Measurements from ENCODE around the gene TADA2B. TPM values are rescaled to one million over a fixed set of nuclear protein-coding genes. Genes with fewer than 3 reads are reported as not detected.

The TADA2B gene
- total RNA-seq, 2 donors from 2014 or later = 24.0 to 27.2 TPM

GRCh38 chr4:7037425-7037824, 5.7 kb upstream of the TADA2B start:
- no peak overlapping the region for H3K9ac ChIP-seq (ENCODE audit: low read depth in 2 of 2, low read length in 2 of 2)
- intact Hi-C loops (cut with DNase I) = no loop called here
- H3K4me1 ChIP-seq = peaks cover 10% of the 10 kb centered on the region
- no peak for DNase-seq
- no peak overlapping the region for H3K4me3 ChIP-seq
- no peak overlapping the region for H3K27ac ChIP-seq
- H3K36me3 ChIP-seq = no peaks in the 10 kb centered on the region
- TF ChIP-seq CTCF (IDR thresholded peaks at IDR 0.05) = no peak
- no peaks in the 10 kb centered on the region for H3K27me3 ChIP-seq
- H3K9me3 ChIP-seq = no peaks in the 10 kb centered on the region

- Histone ChIP-seq H3K9me3 (no peaks in the 10 kb centered on the region), H3K4me1 (peaks cover 24% of the 10 kb centered on the region), H3K36me3 (no peaks in the 10 kb centered on the region), H3K9ac (ENCODE audit: low read depth in 2 of 2, low read length in 2 of 2) (no peak overlapping the region), H3K27me3 (no peaks in the 10 kb centered on the region), H3K4me3 (no peak overlapping the region), H3K27ac (no peak overlapping the region)
- DNase-seq = no peak
- intact Hi-C loops (cut with DNase I) = no loop called here
- TF ChIP-seq CTCF (IDR thresholded peaks at IDR 0.05) = no peak
These were observed 2.4 kb upstream of the TADA2B start for GRCh38 chr4:7040765-7041164.

GRCh38 chr4:7041246-7041645, 1.9 kb upstream of the TADA2B start:
- Histone ChIP-seq H3K9me3 (no peaks in the 10 kb centered on the region), H3K27ac (no peak overlapping the region), H3K4me1 (peaks cover 24% of the 10 kb centered on the region), H3K4me3 (no peak overlapping the region), H3K27me3 (no peaks in the 10 kb centered on the region), H3K36me3 (no peaks in the 10 kb centered on the region), H3K9ac (ENCODE audit: low read depth in 2 of 2, low read length in 2 of 2) (peak overlapping the region in 1 of 2 donors; percentile 58)
- no peak for DNase-seq
- TF ChIP-seq CTCF (IDR thresholded peaks at IDR 0.05) = no peak
- intact Hi-C loops (cut with DNase I) = no loop called here

- Histone ChIP-seq H3K36me3 (no peaks in the 10 kb centered on the region), H3K9me3 (no peaks in the 10 kb centered on the region), H3K9ac (ENCODE audit: low read depth in 2 of 2, low read length in 2 of 2) (peak overlapping the region; percentile 58 to 74), H3K4me3 (peak overlapping the region; percentile 67), H3K27me3 (no peaks in the 10 kb centered on the region), H3K4me1 (peaks cover 24% of the 10 kb centered on the region), H3K27ac (peak overlapping the region; percentile 62)
- peak; percentile 55 for DNase-seq
- intact Hi-C loops (cut with DNase I) = no loop called here
- TF ChIP-seq CTCF (IDR thresholded peaks at IDR 0.05) = no peak
These were observed 1.2 kb upstream of the TADA2B start for GRCh38 chr4:7041801-7042502.

- Histone ChIP-seq H3K9me3 (no peaks in the 10 kb centered on the region), H3K4me1 (peaks cover 24% of the 10 kb centered on the region), H3K36me3 (no peaks in the 10 kb centered on the region), H3K9ac (ENCODE audit: low read depth in 2 of 2, low read length in 2 of 2) (peak overlapping the region; percentile 58 to 74), H3K27me3 (no peaks in the 10 kb centered on the region), H3K4me3 (peak overlapping the region; percentile 67), H3K27ac (peak overlapping the region; percentile 62)
- intact Hi-C loops (cut with DNase I) = no loop called here
- peak; percentile 97 for DNase-seq
- no peak for TF ChIP-seq CTCF (IDR thresholded peaks at IDR 0.05)
These were observed 479 bp upstream of the TADA2B start for GRCh38 chr4:7042503-7043283.
